AG04450 (cell line): ENCODE results near the gene FAM13A. TPM values are rescaled to one million over a fixed set of nuclear protein-coding genes. Genes with fewer than 3 reads are reported as not detected.
"Not testable (repeated sequence)": the region's sequence is repeated elsewhere in the genome, so short reads cannot be mapped to it uniquely, and the experiment has no call there.

ENCODE experiments used
- CTCF ChIA-PET: fragments of 300-600, 350-600 bp; formaldehyde crosslinking; extraction: SDS; loops from one replicate; lab custom pipeline; 2022; ENCODE audit warnings: antibody characterized with exemption, inconsistent platforms; lab: Charles Lee
- POLR2A ChIA-PET: fragments of 350-600 bp; formaldehyde crosslinking; extraction: SDS; loops from one replicate; lab custom pipeline; 2021; ENCODE audit warnings: antibody characterized with exemption, inconsistent platforms; lab: Yijun Ruan, JAX
- DNase-seq: peaks from one replicate; pipeline ENCODE4 v3.0.0-alpha.2; 2011; ENCODE audit warnings: low read depth, low spot score
- H3K27ac ChIP-seq: one replicate; pipeline ENCODE4 v1.5.1; 2012; ENCODE audit warnings: low read depth, low read length, control low read depth
- H3K27me3 ChIP-seq: one replicate; pipeline ENCODE4 v1.6.0; 2012; ENCODE audit warnings: low read length; ENCODE audit not compliant: control insufficient read depth, insufficient read depth
- H3K4me3 ChIP-seq: 2 replicates; pipeline ENCODE4 v1.5.1; 2011; ENCODE audit warnings: mild to moderate bottlenecking, low read depth, low read length, control low read depth
- H3K9me3 ChIP-seq: 2 replicates; pipeline ENCODE4 v1.5.1; 2012; ENCODE audit warnings: low read length; ENCODE audit not compliant: control insufficient read depth, insufficient read depth
- CTCF ChIP-seq: IDR thresholded peaks from 2 replicates; pipeline ENCODE4 v1.5.1; 2011; ENCODE audit warnings: low read depth, low read length, control low read depth, inconsistent platforms
- polyA plus RNA-seq: library from polyadenylated mRNA; depleted of rRNA; stranded (reverse); fragments of >200 nt; gene quantifications from 2 replicates; pipeline ENCODE4 v1.2.3, GENCODE V29; 2011

FAM13A gene
- polyA plus RNA-seq, 1 experiment, result 27.6 TPM

- Histone ChIP-seq H3K27ac (no peak overlapping the region), H3K9me3 (no peaks in the 10 kb centered on the region), H3K27me3 (peaks cover 2% of the 10 kb centered on the region), H3K4me3 (no peak overlapping the region)
- ChIA-PET CTCF (no interaction called here), POLR2A (no interaction called here)
- no peak for DNase-seq
- TF ChIP-seq CTCF, result no peak
Measured at GRCh38 chr4:89070041-89070440, 13.1 kb upstream of the FAM13A start.

- H3K27me3 ChIP-seq, result peaks cover 2% of the 10 kb centered on the region
- no peaks in the 10 kb centered on the region for H3K9me3 ChIP-seq
- H3K4me3 ChIP-seq, result no peak overlapping the region
- POLR2A ChIA-PET, result no interaction called here
- CTCF ChIA-PET, result no interaction called here
- H3K27ac ChIP-seq, result no peak overlapping the region
- TF ChIP-seq CTCF, result no peak
- no peak for DNase-seq
Measured at GRCh38 chr4:89069481-89069880, 12.5 kb upstream of the FAM13A start.

- no peak overlapping the region for H3K27ac ChIP-seq
- CTCF ChIA-PET, result no interaction called here
- no peak for DNase-seq
Measured at GRCh38 chr4:89067417-89067816, 10.4 kb upstream of the FAM13A start.

GRCh38 chr4:89064848-89065247 lies 7.9 kb upstream of the FAM13A start:
- ChIA-PET POLR2A (no interaction called here), CTCF (interaction anchor here (1.3 kb wide), 1 partner anchor 13 kb away, joined by 3 read pairs; no protein-coding TSS in a partner anchor)
- Histone ChIP-seq H3K27ac (no peak overlapping the region), H3K27me3 (peaks cover 3% of the 10 kb centered on the region), H3K4me3 (no peak overlapping the region), H3K9me3 (no peaks in the 10 kb centered on the region)
- DNase-seq, result no peak
- no peak for TF ChIP-seq CTCF

More at GRCh38 chr4:89067417-89067816, 10.4 kb upstream of the FAM13A start:
- peaks cover 5% of the 10 kb centered on the region for H3K27me3 ChIP-seq
- no peak overlapping the region for H3K4me3 ChIP-seq
- no peaks in the 10 kb centered on the region for H3K9me3 ChIP-seq
- no peak for TF ChIP-seq CTCF
- POLR2A ChIA-PET, result no interaction called here

GRCh38 chr4:89057844-89058243 lies 859 bp upstream of the FAM13A start:
- DNase-seq, POLR2A ChIA-PET: not testable (repeated sequence)

More at GRCh38 chr4:89057844-89058243, 859 bp upstream of the FAM13A start:
- not testable (repeated sequence) for H3K27ac ChIP-seq, H3K4me3 ChIP-seq, H3K9me3 ChIP-seq, H3K27me3 ChIP-seq
- CTCF ChIA-PET, result interaction anchor here (2.0 kb wide), 1 partner anchor 35 kb away, joined by 5 read pairs; no protein-coding TSS in a partner anchor
